GM18861 (cell line): Measurements from ENCODE around the gene MAST4.

Source experiments
- ATAC-seq: cut with Tn5 transposase; IDR thresholded peaks from one replicate; pipeline ENCODE4 v1.9.1; 2021; ENCODE audit not compliant: unreplicated experiment

Gene MAST4

GRCh38 chr5:67142816-67143215, 546.6 kb downstream of the MAST4 start:
- no peak for ATAC-seq

GRCh38 chr5:67143549-67143948, 547.4 kb downstream of the MAST4 start:
- ATAC-seq, result no peak

- no peak for ATAC-seq
These were observed 548.0 kb downstream of the MAST4 start for GRCh38 chr5:67144183-67144639.

GRCh38 chr5:67146574-67146973, 550.4 kb downstream of the MAST4 start:
- no peak for ATAC-seq

GRCh38 chr5:67146981-67147380, 550.8 kb downstream of the MAST4 start:
- ATAC-seq, result no peak

- no peak for ATAC-seq
These were observed 551.6 kb downstream of the MAST4 start for GRCh38 chr5:67147760-67148159.

- ATAC-seq, result no peak
These were observed 553.1 kb downstream of the MAST4 start for GRCh38 chr5:67149057-67149950.

- no peak for ATAC-seq
These were observed 553.8 kb downstream of the MAST4 start for GRCh38 chr5:67149951-67150523.

- ATAC-seq, result no peak
These were observed 556.2 kb downstream of the MAST4 start for GRCh38 chr5:67152400-67152799.

GRCh38 chr5:67153292-67153691, 557.1 kb downstream of the MAST4 start:
- ATAC-seq, result no peak

GRCh38 chr5:67154556-67155206, 558.5 kb downstream of the MAST4 start:
- no peak for ATAC-seq

- ATAC-seq, result peak; percentile 55
These were observed 560.9 kb downstream of the MAST4 start for GRCh38 chr5:67156976-67157583.

- no peak for ATAC-seq
These were observed 564.1 kb downstream of the MAST4 start for GRCh38 chr5:67160272-67160671.

GRCh38 chr5:67160985-67161384, 564.8 kb downstream of the MAST4 start:
- no peak for ATAC-seq

- ATAC-seq, result no peak
These were observed 565.6 kb downstream of the MAST4 start for GRCh38 chr5:67161767-67162166.

GRCh38 chr5:67163231-67163756, 567.1 kb downstream of the MAST4 start:
- no peak for ATAC-seq

- ATAC-seq, result no peak
These were observed 567.8 kb downstream of the MAST4 start for GRCh38 chr5:67163863-67164595.

GRCh38 chr5:67164856-67165525, 568.8 kb downstream of the MAST4 start:
- no peak for ATAC-seq

- peak; percentile 66 for ATAC-seq
These were observed 569.6 kb downstream of the MAST4 start for GRCh38 chr5:67165526-67166459.
